ENCODE measurements around the gene MALRD1.
"Not testable (repeated sequence)": the region's sequence is repeated elsewhere in the genome, so short reads cannot be mapped to it uniquely, and the experiment has no call there.

MALRD1 gene

GRCh38 chr10:19764111-19764510, 715.5 kb downstream of the MALRD1 start:
- DNase-seq (ENCODE audit: low spot score) (no peak), FAIRE-seq (no peak)

- no peak for FAIRE-seq
Measured at GRCh38 chr10:19767876-19768275, 719.3 kb downstream of the MALRD1 start.

GRCh38 chr10:19769826-19770225, 721.2 kb downstream of the MALRD1 start:
- DNase-seq (ENCODE audit: low spot score); FAIRE-seq: not testable (repeated sequence)

More at GRCh38 chr10:19767876-19768275, 719.3 kb downstream of the MALRD1 start:
- no peak for DNase-seq (ENCODE audit: low spot score)

- FAIRE-seq, result no peak
- DNase-seq (ENCODE audit: low spot score), result no peak
Measured at GRCh38 chr10:19772972-19773371, 724.4 kb downstream of the MALRD1 start.

- FAIRE-seq (no peak), DNase-seq (ENCODE audit: low spot score) (no peak)
Measured at GRCh38 chr10:19775296-19775695, 726.7 kb downstream of the MALRD1 start.

- DNase-seq (ENCODE audit: low spot score) (no peak), FAIRE-seq (no peak)
Measured at GRCh38 chr10:19777806-19778205, 729.2 kb downstream of the MALRD1 start.

- no peak for FAIRE-seq
- DNase-seq (ENCODE audit: low spot score), result no peak
Measured at GRCh38 chr10:19778996-19779395, 730.4 kb downstream of the MALRD1 start.

- DNase-seq (ENCODE audit: low spot score) (no peak), FAIRE-seq (no peak)
Measured at GRCh38 chr10:19782430-19783089, 734.0 kb downstream of the MALRD1 start.

- DNase-seq (ENCODE audit: low spot score) (no peak), FAIRE-seq (no peak)
Measured at GRCh38 chr10:19783721-19784120, 735.1 kb downstream of the MALRD1 start.
